Esophagus squamous epithelium (tissue), 4 donors: Measurements from ENCODE around the gene CNTNAP2.

ENCODE experiments used
- POLR2A ChIP-seq, 4 donors: fragments of 450-650 bp; IDR thresholded peaks; one replicate each; pipeline ENCODE4 v1.6.1; 2017; ENCODE audit warnings: antibody characterized with exemption in 4 of 4, mild to moderate bottlenecking in 4 of 4, moderate library complexity in 3 of 4
- TF ChIP-seq, protein P1 (sequence below), 6 experiments: fragments of 450-650 bp in 4 of 6; fragments of 200-600 bp in 2 of 6; sonication (generic) in 2 of 6; IDR thresholded peaks; one replicate each; pipeline ENCODE4 v1.5.1; 2016 to 2019; ENCODE audit warnings: antibody characterized with exemption in 6 of 6, mild to moderate bottlenecking in 4 of 6, moderate library complexity in 4 of 6

GRCh38 chr7:146554556-146554955 lies 438.0 kb downstream of the CNTNAP2 start:
- TF ChIP-seq, protein P1, sequence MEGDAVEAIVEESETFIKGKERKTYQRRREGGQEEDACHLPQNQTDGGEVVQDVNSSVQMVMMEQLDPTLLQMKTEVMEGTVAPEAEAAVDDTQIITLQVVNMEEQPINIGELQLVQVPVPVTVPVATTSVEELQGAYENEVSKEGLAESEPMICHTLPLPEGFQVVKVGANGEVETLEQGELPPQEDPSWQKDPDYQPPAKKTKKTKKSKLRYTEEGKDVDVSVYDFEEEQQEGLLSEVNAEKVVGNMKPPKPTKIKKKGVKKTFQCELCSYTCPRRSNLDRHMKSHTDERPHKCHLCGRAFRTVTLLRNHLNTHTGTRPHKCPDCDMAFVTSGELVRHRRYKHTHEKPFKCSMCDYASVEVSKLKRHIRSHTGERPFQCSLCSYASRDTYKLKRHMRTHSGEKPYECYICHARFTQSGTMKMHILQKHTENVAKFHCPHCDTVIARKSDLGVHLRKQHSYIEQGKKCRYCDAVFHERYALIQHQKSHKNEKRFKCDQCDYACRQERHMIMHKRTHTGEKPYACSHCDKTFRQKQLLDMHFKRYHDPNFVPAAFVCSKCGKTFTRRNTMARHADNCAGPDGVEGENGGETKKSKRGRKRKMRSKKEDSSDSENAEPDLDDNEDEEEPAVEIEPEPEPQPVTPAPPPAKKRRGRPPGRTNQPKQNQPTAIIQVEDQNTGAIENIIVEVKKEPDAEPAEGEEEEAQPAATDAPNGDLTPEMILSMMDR (IDR thresholded peaks at IDR 0.05) = no peak
- TF ChIP-seq POLR2A (IDR thresholded peaks at IDR 0.05) = no peak
